HG03442 (cell line): Measurements from ENCODE around the gene LOXHD1.

Experiments used
- ATAC-seq: cut with Tn5 transposase; IDR thresholded peaks from one replicate; pipeline ENCODE4 v1.9.1; 2021; ENCODE audit warnings: mild to moderate bottlenecking, moderate library complexity; ENCODE audit not compliant: unreplicated experiment

LOXHD1 gene

DNA sequence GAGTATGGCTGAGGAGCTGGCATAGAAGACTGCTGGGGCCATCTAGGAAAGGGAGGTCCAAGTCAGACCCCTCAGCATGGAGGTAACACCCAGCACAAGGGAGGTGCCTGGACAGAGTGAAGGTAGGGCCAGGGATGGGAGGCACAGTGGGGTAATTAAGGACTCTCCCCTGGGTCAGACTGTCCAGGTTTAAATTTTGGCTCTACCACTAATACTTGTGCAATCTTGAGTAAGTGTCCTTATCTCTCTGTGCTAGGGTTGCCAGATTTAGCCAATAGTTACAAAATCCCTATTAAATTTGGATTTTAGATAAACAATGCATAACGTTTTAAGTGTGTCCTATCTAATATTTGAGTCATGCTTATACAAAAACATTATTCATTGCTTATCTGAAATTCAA lies 109.5 kb downstream of the LOXHD1 start:
- ATAC-seq = no peak

DNA sequence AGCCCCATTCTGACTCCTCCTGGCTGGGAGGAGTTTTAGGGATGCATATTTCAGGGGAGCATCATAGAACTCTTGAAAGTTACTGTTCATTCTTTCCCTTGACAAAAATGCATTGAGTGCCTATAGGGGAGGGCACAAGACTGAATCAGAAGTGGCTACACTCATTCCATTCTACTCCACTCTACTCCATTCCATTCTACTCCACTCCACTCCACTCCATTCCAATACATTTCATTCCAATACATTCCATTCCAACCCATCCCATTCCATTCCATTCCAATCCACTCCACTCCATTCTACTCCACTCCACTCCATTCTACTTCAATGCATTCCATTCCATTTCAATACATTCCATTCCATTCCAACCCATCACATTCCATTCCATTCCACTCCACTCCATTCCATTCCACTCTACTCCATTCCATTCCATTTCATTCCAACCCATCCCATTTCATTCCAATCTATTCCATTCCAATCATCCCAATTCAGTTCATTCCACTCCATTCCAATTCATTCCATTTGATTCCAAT lies 110.8 kb downstream of the LOXHD1 start:
- no peak for ATAC-seq

DNA sequence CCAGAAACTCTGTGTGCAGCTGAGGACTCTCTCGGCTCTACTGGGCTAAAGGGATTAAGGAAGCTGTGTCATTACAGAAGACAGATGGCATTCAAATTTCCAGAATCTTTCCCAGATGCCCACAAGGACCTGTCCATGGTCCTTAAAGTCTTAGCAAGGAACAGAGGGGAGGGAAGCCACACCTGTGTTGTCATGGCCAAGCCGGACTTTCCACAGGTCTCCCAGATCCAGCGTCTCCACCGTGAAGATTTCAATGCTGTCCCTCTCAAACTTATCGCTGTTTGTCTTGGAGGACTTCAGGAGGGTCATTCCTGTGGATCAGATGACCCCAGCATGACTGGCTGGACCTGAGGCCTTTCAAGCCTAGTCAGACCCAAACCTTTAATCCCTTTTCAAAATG lies 114.5 kb downstream of the LOXHD1 start:
- ATAC-seq = no peak

DNA sequence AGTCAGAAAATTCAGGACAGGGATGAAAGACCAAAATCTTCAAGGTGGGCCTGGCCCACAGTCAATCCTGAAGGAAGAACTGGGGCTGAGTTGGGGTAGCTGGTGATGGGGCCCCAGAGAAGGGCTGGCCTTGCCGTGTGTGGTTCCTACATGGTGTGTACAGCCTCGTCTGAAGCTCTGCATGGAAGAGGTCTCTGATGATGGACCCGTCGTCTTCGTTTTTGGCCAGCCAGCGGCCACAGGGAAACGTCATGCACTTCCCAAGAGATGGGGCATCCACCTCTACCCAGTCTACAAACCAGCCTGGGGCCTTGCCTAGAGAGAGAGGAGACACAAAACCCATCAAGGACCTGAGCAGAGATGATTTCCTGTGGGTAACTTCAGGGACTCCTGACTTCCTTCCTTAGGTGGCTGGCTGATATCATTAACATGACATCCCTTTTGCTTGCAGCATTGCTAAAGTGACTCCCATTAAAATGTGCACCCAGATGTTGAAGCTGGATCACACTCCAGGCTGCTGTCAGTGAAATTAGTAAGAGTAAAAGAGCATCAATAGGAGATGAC lies 115.3 kb downstream of the LOXHD1 start:
- no peak for ATAC-seq

DNA sequence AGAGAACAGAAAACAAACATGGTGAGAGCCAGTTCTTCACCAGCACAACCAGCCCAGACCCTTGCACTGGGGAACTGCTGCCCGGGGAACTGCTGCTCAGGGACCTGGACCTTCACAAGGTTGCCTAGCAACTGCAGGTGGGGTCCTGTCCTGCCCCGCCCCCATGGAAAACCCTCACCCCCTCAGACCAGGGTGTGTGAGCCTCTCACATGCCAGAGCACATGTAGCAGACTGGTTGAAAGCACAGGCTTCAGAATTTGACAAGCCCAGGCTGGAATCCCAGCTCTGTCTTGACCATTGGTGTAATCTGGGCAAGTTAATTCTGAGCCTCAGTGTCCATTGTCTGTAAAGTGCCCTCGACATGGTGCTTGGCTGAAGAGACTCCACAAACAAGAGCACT lies 118.6 kb downstream of the LOXHD1 start:
- ATAC-seq = no peak

DNA sequence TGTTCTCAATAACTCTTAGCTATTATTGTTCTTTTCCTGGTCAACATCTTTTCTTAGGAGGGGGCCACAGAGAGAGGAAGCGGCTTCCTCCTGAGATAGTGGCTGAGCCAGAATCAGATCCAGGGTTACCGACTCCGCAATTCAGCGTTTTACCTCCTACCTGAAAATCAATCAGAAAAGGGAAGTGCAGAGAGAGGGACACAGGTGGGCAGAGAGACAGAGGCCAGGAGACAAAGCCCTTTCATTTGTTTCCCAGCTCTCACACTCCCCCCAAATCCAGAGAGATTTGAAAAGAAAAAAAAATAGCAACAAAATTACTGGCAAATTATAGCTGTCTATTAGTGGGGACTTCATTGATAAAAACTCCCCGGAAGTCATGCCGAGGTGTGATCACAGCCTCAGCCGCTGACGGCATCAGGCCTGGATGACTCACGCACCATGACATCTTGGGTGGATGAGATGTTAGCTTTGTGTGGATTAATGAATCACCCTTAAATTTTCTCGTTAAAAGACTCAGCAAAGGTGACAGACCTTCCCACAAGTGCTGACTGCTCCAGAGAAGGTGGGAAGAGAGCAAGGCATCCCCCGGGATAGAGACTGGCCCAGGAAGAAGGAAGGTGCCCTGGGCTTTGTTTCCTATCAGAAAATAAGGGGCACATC lies 120.7 kb downstream of the LOXHD1 start:
- ATAC-seq = no peak

DNA sequence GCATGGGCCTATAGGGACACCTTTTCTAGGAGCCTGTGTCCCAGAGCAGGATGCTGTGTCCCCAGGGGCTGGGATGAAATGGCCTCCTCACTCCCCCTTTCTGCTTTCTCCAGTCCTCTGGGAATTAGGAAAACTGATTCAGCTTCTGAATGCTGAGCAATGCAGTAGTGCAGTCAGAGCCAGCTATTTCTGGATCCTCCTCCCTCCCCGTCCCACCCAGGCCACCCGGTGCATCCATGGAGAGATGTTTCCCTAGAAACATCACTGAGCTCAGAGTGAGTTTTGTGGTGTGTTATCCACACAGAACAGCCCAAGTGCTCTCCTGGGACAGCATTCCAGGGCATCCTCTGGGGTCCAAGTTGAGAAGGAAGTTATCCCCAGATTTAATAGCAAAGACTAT lies 125.5 kb downstream of the LOXHD1 start:
- ATAC-seq = no peak

DNA sequence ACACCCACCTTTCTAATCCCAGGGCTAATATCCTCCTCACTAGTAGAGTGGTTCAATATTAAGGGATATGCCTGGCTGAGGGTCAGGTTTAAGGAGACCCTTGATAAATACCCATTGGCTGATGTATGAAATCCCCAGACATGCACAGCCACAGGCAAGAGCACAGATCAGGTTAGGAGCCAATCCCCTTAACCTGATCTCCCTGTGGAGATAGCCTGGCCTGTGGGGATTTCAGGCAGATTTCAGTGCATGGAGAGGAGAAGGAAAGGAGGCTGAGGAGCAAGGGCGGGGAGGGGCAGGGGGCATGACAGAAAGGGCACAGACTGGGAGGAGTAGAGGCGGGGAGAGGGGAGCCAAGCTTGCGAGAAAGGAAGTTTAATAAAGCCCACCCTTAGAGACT lies 129.0 kb downstream of the LOXHD1 start:
- no peak for ATAC-seq

DNA sequence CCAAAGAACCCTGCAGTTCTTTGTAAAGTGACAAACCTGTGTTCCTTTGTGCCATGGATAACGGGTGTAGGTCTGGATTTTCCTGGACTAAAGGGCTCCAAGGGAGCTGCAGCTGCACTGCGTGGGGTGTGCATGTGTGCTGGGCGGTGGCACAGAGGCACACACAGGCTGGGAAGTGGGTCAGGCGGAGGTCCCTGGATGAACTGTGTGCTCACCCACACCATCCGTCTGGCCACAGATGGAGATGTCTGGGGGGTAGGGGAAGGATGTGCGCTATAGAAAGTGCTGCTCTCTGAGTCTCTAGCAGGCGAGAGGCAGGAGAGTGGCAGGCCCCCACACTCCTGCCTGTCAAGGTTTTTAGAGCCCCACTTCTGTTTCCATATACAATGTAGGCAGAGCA lies 137.2 kb downstream of the LOXHD1 start:
- ATAC-seq = no peak

DNA sequence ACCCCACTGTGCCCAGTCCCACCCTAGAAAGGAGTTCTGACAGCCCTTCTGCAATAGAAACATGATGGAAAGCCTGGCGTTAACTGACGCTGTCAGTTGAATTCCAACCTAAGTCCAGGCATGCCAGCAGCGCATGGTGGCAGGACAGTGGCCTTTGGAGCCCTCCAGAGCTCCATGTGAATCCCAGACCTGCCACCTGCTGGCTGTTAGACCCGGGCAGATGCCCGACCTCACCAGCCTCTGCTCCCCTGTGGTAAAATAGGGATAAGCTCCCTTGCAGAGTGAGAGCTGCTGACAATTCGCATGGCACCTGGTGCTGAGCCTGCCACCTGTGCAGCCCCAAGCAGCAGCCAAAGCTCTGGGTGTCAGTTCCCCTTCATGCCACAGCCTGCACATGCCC lies 138.6 kb downstream of the LOXHD1 start:
- ATAC-seq = no peak

DNA sequence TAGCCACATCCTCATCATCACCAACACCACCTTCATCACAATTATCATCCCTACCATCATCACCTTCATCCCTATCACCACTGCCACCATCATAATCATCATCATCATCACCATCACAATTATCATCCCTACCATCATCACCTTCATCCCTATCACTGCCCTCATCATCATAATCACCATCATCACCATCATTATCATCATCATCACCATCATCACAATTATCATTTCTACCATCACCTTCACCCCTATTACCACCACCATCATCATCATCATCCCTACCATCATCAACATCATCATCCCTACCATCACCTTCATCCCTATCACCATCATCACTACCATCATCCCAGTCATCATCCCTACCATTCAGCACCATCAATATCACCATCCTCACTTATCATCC lies 140.5 kb downstream of the LOXHD1 start:
- ATAC-seq = no peak

DNA sequence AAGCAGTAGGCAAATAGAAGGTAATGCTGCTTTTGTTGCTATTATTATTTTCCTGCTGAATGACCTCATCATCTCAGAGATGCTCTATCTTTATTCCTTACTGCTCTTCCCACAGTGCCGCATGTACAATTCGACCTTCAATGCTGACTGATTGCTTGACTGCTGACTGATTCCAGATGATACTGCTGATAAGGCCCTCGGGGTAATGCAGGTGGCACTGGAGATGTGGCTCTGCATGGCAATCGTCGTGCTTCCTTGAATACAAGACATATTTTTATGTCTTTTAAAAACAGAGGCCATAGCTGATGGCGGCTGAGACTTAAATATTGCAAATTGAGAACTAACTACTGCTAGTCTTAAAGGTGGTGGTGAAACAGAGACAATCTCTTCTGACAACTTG lies 146.6 kb downstream of the LOXHD1 start:
- no peak for ATAC-seq

DNA sequence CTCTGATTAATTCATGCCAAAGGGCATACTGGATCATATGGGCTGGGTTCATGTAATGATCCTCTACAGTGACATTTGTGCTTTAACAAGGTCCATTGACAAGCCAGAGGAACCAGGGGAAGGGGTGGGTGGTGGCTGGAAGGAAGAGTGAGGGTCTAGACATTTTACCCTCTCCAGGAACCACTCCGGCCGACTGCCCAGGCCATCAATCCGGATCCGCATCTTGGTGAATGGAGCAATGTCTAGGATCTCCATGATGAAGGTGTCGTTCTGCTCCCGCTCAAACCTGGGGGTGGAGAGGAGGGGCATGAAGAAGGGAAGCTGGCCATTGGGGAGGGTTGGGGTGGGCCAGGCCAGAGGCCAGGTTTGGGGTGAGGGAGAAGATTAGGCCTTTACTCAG lies 147.5 kb downstream of the LOXHD1 start:
- ATAC-seq = no peak

DNA sequence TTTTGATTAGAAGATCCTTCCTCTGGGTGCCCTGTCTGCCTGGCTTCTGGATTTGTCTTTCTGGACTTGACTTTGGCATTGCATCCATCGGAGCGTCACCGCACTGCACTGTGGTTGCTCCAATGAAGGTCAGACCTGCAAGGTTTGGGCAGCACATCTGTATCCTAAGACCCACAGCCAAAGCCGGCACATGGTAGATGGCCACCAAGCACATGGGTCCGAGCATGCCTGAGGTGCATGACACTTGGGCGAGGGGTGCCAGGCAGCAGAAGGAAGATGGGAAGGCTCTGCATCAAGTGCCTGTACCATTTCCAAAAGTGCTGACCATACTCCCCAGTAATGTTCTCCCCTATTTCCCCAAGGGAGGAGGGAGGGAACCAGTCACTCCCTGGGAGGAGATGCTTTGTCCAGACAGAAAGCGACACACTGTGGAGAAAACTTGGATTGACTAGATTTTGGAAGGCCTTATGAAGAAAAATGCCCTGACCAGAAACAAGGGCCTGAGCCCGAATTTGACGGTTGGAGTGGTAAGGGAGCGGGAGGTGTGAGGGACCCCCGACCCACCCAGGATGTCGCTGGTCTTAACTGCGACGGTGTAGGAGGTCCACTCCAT lies 149.9 kb downstream of the LOXHD1 start:
- no peak for ATAC-seq

DNA sequence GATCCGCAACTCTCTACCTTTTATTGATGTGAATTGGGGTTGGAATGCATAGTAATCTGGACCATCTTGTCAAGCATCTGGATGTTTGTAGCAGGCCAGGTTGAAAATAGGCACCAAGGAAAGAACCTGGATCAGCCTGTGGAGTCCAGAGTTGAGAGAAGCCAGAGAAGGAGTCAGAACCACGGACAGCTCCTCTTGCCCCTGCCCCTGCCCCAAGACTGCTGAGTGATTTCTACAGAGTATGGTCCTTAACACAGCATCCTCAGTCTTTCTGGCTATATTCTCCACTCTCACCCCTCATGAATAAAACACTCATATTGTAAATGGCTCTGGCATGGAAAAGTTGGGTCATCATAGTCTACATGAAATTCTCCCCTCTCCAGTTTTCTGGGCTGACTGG lies 154.6 kb downstream of the LOXHD1 start:
- no peak for ATAC-seq

DNA sequence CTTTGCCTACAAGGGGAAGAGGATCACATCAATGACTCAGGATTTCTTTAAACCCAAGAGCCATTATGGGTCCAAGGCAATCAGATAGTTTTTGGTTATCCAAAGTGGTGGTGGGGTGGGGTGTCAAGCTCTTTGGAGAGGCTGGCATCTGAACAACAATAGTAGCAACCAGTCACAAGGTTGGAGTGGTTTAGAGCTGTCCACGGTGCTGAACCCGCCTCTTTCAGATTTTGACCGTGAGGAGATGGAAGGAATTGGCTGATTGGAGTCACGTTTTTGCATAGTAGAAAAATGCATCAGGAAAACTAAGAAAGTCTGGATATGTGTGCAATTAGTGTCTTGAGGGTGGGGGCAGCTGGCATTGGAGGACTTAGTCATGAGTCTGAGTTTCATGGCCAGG lies 159.9 kb downstream of the LOXHD1 start:
- ATAC-seq = no peak

DNA sequence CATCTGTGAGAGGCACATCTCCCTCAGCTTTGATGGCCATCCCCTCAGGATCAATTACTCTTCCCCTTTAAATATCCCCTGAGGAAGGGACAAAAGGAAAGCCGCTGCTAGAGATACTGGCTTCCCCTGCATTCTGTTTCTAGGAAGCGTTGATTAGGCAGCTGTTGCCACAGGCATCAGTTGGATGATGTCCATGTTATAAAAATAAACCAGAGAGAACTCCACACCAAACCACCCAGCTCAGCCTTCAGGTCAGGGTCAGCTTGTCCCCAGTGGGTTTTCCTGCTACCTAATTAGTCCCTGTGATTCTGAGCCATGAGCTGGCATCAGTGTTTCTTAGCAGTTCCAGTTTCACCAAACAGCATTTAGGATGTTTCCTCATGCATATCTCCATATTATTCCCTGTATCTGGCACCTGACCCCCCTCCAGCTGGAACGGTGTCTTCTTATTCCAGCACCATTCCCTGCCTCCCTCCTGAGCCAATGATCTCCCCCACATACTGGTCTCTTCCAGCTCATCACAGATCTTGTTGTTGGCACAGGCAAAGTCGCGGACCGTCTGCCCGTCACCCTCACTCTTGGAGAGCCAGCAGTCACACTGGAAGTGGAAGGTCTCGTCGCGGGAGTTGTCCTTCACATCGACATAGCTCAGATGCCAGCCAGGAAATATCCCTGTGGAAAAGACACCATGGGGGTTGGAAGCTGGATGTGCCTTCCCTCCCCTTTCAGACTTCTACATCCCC lies 168.4 kb downstream of the LOXHD1 start:
- ATAC-seq = no peak

DNA sequence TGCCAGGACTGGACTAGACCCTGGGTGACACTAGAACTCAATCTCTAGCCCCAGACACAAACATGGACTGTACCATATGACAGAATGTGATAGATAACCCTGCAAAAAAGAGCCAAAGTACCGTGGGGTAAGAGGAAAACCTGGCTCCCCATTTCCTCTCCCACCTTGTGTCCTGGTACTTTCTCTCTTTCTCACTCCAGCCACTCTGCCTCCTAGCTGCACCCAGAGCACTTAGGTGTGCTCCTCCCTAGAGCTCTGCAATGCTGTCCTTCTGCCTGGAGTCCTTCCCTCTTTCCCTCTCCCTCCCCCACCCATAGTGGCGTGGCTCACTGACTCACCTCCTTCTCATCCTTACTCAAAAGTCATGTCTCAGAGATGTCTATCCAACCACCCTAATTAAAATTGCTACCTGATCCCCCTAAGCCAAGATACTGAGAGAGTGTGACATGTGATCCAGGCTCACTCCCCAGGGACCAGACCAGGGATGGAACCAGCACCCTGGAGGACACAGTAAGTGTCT lies 171.3 kb downstream of the LOXHD1 start:
- ATAC-seq = no peak

DNA sequence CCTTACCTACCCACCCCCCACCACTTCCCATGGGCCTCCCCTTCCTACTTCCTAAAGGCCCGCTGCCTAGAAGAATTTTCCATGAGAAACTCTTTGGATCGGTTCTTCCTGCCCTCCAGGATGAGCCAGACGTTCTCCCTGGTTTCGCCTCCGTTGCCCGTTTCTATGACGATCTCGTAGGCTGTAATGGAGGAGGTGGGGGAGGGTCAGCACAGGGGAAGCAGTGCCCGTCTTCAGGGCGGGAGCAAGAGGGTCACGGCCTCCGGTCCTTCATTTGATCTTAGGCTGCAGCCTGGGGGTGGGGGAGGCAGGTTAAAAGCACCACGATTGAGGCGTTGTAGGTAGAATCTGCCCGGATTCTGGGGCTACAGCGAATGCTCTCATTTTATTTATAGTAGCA lies 172.0 kb downstream of the LOXHD1 start:
- no peak for ATAC-seq

DNA sequence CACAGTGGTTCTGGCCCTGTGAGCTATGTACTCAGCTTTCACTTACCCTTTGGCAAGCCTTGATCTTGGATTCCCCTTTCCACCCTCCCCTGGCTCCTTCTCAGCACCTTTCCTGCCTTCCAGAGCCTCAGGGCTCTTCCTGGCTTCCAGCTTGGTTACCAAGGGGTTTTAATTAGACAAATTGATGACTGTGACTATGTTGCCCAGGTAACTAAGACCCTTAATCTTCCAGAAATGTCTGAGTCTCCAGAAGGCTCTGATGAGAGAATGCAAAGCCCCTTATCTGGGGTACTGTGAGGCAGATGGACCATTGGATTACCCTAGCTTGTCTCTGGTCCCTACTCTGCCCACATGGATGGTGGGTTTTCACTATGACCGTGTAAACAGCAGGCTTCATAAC lies 174.2 kb downstream of the LOXHD1 start:
- no peak for ATAC-seq

DNA sequence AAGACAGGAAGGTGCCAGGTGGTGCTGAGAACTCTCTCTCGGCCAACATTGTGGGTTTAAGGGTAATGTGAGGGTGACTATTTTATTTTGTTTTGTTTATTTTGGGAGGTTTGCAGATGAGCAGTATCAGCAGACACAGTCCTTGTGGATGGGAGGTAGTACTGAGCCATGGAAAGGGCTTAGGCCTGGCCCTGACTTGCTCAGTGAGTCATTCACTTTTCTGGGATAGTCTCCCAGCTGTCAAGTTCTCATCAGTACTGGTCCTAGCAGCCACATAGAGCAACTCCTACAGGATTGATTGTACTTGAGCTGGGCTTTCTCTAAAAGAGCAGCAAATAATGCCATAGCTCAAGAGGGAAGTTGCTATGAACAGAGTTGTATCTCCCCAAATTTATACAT lies 175.2 kb downstream of the LOXHD1 start:
- no peak for ATAC-seq
